Stimulated activated CD8-positive, alpha-beta memory T cell treated with anti-CD3 and anti-CD28 coated beads, Interleukin-4, amount 100 ng/mL, for 24 hours (primary cell): Measurements from ENCODE around the gene PIP5K1B.

Experiments
- DNase-seq: peaks from one replicate; pipeline ENCODE4 v3.0.0-alpha.2; 2020; ENCODE audit warnings: low read depth

The PIP5K1B gene

DNA sequence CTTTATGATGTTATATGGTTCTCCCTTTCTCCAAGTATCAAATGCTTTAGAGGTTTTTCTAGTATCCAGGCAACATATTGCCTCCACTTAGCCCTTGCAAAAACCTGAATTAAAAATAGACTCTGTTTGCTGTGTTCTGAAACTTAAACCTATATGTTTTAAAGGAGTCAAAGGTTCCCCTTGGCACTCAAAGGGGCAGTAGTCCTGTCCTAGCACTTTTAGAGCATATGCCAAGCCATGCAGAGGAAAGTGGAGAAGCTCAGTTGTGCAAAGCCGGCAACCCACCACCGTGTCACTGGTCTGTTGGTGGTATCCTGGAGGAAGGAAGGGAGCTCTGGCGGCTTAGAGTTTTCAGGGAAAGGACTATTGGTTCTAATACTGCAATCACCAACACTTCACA is 154.3 kb downstream of the PIP5K1B start:
- DNase-seq, result no peak

DNA sequence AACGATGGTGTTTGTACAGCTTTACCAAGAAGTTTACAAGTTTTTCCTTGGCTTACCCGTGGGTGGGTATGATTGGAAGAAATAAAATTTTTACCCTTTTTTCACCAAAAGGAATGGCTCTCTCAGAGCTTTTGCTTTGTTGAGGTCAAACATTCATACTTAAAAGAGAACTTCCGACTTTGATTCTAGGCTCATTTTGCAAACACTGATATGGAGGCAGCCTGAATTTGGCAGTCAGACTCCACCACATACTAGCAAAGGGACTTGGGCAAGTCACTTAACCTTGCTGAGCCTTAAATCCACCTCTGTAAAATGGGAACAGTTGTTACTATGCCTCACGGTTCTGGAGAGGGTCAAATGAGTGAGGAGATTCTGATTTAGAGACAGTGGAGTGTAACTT is 155.4 kb downstream of the PIP5K1B start:
- DNase-seq, result no peak

DNA sequence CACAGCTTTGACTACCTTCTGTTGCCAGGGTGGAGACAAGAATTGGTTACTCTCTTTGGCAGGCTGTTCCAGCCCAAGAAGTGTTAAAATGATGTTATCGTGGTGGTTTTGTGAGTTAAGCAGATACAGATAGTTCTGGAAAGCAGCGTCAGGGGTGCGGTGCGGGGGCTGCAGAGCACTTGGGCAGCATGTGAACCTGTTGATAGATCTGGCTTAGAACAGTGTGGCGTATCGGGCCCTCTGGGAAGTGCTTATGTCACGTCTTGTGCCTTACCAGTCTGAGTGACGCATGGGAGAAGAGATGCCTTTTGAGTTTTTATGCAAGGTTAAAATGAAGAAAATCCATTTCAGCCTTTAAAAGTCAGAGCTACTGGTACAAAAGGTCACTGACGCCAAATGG is 156.4 kb downstream of the PIP5K1B start:
- no peak for DNase-seq

DNA sequence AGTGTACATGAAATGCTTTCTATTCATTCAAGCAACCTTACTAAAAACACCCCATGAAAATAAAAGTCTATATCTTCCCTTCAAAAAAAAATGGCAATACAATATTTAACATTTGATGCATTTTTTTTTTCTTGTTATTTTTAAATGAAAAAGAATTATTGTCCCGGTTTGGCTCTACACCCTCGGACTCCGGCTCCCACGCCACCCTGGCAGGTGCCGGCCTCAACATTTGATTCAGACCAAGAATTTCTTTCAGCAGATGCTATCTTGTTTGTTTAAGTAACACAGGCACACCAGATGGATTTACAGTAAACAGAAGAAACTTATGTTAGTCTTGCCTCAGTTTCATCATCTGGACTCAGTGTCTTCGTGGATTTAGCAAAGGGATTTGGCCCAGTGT is 162.0 kb downstream of the PIP5K1B start:
- DNase-seq, result no peak

DNA sequence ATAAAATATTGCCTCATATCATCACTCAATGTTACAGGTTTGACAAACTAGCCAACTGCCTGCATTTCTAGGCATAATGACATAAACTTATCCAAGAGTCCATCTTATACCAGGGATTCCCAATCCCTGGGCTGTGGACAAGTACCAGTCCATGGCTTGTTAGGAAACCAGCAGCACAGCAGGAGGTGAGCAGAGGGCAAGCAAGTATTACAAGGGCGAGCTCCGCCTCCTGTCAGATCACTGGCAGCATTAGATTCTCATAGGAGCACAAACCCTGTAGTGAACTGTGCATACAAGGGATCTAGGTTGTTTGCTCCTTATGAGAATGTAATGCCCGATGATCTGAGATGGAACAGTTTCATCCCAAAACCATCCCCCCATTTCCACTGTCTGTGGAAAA is 164.0 kb downstream of the PIP5K1B start:
- no peak for DNase-seq

DNA sequence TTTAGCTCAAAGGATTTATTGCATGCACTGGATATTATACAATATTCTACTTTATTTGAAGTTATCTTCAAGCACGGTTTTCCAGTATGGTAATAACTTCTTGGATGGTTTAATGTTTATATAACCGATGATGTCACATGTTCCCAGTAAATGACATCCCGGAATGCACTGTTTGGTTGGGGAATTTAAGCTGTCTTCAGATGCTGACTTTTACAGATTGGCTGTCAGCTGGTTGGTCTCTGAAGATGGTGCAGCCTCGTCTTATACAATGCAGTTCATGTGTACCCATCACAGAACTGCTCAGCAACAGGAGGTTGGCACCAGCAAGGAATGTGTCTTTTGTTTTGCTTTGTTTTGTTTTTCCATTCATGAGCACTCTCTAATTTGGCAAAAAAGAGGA is 165.0 kb downstream of the PIP5K1B start:
- no peak for DNase-seq

DNA sequence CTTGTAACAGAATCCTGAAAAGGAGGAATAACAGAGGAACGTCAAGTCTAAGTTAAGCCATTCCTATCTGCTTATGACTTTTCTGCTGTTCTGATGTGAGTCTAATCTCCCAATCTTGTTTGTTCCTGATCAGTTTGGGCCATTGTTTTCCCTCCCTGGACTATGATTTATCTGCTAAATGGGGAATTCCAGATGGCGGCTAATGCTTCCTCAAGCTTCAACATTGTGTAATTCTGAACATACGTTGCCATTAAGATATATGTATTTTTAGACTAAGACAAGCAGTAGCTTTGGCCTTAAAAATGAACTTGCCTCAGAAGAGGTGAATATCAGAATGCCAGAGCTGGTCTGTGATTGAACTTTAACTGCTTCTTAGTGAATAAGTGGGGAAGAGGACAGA is 166.2 kb downstream of the PIP5K1B start:
- no peak for DNase-seq

DNA sequence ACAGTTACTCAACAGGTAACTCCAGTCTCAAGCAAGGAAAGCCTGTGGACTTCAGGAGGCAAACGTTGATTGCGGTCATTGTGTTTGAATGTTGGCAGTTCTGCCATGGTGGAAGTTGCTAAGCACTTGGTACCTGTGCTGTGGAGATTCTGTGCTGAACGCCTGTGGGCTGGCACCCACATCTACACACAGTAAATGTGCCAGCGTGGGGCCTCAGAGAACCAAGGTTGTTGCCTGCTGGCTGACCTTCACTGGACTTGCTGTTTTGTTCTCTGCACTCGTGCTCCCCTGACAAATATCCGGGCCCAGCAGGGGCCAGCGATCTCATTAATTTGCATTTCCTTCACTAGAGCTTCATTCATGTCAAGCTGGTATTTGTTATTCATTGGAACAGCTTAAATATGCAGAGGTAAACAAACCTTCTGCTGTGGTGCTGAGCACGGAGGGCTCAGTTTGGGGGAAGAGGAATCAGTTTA is 167.0 kb downstream of the PIP5K1B start:
- no peak for DNase-seq

DNA sequence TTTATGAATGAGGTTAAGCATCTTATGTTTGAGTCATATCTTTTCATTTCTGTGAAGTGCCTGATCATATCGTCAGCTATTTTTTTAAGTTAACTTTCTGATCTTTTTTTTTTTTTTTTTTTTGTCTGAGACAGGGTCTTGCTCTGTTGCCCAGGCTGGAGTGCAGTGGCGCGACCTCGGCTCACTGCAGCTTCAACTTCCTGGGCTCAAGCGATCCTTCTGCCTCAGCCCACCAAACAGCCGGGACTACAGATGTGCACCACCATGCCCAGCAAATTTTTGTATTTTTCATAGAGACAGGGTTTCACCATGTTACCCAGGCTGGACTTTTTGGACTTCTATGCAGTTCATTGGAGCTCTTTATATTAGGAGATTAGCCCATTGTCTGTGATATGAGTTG is 168.1 kb downstream of the PIP5K1B start:
- no peak for DNase-seq

DNA sequence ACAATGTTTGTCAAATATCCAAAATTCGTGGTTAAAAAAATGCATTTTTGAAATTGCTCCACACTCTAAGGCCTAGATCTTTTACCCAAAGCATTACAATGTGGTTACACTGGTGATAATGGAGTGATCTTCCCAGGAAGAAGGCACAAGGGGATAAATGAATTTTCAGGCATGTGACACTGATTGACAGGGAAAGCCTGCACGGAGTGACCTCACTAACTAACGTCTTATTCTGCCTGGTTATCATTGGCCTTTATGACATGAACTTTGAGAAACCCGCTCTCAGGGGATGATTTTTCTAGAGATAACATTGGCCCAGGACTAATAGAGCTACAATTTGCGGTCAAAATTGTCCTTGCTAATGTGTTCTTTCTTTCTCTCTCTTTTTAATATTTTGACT is 171.2 kb downstream of the PIP5K1B start:
- no peak for DNase-seq

DNA sequence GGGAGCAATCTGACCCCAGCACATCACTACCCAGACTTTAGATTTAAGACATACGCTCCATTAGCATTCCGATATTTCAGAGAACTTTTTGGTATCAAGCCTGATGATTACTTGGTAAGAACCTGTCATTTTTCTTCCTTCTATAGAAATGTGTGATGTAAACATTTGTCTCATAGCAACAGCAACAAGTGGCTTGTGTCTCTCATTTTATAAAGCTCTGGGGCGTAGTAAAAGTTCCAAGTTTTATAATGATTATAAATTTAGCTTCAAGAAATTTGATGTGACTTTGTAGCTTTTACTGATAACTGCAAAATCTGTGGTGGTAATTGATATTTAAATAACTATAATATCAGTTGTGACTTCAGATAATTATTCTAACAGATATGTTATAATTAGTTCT is 171.6 kb downstream of the PIP5K1B start:
- no peak for DNase-seq

DNA sequence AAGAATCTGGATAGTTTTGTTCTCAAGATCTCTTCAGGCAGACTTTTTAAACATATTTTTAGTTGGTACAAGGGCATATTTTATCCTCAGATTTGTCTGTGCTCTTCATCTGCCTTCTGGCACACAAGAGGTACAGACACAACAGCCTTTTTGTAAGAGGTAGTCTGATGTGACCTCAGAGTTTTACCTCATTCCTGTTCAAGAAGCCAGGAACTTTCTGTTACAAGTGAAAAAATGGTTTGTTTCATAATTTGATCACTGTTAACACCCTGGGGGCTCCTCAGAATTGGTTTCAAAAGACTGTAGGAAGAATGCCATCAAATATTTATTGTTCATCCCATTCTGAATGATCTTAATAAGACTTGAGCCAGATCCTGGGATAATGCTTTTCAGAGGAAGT is 172.2 kb downstream of the PIP5K1B start:
- no peak for DNase-seq

DNA sequence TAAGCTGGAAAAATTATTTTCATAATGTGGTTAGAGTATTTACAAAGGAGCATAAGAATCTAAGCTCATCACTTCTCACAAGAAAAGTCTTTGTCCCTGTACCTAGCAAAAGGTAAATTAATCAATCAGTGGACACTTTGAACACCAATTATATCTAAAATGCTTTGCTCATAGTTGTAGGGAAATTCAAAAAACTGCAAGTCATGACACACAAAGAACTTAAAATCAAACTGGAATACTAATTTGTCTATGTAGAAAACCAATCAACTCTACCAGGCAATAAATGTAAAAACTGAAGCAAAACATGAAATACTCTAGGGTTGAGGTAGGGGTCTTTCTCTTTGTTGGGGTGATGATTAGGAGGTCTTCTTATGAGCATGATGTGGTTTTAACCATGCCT is 173.4 kb downstream of the PIP5K1B start:
- no peak for DNase-seq

DNA sequence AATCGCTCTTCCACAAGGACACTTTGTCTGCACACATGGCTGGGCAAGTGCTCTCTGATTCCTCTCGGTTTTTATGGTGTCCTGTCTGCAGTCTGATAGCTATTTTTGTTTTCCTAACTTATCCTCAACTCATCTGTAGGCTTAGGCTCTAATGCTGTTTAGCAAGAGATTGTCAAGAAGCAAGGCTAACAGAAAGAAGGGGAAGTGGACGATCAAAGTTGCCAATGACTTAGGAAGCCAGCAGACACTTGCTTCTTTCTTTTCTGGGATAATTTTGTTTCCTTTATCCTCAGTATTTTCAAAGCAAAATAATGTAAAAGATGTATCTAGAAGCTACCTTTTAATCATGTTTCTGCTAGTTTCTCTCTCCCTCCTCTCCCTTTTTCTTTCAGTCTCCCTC is 178.2 kb downstream of the PIP5K1B start:
- DNase-seq, result no peak

DNA sequence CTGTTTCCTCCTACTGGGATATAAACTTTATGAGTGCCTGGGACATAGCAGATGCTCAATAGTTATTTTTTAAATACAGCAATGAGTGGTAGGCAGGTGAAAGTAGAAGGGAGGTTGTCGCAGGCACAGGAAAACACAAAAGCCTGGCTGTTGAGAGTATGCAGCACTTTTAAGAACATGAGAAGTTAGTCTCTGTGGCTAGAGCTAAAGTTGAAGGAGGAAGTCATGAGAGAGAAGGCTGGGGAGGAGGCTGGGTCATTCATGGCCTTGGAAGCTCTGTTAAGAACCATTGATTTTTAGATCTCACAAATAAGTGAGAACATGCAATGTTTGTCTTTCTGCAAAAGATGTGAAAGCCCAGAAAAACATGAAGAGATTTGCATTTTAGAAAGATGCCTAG is 182.2 kb downstream of the PIP5K1B start:
- no peak for DNase-seq

DNA sequence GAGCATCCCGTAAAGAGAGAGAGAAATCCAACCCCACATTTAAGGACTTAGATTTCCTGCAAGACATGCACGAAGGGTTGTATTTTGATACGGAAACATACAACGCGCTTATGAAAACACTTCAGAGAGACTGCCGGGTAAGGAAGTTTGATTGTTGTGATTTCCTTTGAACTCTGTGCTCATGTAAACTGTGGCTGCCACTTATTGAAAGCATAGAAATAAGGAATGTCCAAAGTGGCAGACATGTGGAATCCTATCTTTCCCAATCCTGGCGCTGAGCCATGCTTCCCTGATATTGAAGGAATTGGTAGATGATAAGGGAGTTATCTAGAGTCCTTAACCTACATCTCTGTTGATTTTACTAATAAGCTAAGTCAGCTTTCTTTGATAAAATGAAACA is 189.5 kb downstream of the PIP5K1B start:
- no peak for DNase-seq

DNA sequence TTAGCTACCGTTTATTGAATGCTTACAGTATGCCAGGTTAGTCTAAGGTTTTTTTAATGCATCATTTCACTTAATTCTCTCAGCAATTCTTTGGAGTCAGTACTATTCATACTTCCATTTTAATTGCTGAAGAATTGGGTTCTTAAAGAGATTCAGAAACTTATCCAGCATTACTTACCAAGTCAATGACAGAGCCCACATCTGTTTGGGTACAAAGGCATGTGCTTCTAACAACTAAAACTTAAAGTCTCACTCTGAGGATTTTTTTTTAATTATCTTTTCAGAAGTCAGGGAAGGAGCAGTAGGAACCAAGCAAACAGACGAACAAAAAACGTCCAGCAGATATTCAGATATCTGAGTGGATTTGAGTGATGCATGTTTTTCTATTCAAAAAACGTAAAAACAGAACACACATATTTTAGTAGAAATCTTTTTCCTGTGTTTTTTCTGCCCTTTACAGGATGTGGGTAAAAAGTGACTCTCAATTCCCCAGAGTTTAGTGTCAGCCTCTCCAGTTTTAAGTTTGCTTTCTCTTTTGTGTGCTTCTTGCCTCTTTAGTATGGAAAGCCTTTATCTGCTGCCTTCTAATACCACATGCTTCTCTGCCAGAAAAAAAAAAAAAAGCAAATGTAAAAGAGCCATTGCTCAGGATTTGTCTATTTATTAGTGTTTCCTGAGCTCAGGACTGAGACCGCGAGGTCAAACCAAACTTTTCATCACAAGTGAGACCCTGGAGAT is 190.9 kb downstream of the PIP5K1B start:
- no peak for DNase-seq

DNA sequence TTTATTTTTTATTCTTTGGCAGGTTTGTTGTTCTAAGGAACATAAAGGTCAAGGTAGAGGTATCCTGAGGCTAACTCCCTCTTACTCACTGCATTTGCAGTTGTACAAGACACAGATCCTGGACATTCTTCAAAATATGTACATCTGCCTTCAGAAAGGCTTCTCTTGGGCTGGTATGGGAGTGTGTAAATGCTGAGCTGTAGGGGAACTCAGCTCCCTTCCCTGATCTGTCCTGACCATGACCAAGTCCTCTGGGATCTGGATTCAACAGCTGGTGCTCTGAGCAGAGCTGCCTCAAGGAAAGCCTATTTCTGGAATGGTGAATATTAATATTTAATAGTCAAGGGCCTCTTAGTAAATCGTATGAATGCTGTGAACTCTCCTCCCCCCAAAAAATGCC is 191.4 kb downstream of the PIP5K1B start:
- DNase-seq, result no peak

DNA sequence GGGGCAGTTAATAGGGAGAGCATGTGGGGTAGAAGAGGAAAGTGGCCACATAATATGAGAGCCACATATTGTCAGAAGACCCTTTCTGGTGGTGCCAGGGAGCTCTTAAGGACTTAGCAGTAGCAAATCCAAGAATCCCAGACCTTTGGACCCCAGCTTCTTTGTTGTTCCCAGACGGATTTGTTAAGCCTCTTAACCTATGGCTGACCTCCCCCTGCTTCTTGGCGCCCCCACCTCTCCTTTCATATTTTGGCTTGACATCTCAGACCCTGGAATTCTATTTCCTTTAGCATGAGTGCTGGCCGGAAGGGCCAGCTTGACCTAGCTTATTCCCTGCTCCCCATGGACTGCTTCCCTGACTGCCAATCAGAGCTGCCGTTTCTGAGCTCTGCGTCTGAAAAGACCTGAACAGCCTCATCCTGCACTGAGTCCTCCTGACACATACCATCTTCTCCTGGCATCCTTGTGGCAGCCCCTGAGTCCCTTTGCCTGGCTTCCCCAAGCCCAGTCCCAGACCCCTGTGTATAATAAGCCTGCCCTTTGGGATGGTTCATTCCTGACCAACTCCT is 192.6 kb downstream of the PIP5K1B start:
- no peak for DNase-seq

DNA sequence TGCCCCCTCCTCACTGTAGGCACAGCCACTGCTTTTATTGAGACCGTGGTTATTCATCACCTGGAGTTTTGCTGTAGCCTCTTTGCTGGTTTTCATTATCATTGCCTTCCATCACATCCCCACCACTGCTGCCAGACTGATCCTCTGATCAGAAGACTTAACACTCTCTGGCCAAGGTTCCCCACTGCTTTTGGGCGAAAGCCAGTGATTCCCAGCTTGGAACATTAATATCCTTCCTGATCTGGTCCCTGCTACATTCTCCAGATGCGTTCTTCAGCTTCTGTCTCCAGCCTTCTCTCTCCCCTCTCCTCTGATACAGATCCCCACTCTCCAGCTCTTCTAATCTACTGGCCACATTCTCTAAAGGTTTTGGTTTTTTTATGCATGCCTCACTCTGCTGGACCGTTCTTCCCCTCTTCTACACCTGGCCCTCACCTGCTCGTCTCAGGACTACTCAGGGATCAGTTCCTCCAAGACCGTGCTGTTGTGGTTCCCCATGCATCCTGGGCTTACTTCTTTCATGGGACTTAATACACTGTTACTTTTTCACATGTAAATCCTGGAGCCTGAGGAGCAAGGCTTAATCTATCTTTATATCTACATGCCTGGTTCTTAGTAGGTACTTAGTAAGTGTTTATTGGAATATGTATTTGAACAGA is 193.9 kb downstream of the PIP5K1B start:
- no peak for DNase-seq

DNA sequence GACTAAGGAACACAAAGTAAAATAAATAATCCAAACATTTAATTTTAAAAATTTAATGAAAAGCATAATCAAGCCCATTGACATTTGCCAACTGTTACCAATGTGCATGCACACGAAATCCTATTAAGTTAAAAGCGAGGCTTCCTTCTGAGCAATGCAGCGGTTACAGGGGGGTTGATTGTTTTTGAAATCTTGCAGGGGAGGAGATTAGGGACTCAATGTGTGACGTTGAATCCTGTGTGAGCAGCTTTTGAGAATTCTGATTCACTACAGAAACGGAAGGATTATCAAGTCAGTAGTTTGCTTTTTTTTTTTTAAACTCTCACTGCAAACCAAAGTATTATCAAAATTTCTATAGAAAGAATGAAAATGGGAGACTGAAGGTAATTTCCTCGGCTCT is 199.4 kb downstream of the PIP5K1B start:
- DNase-seq, result no peak

DNA sequence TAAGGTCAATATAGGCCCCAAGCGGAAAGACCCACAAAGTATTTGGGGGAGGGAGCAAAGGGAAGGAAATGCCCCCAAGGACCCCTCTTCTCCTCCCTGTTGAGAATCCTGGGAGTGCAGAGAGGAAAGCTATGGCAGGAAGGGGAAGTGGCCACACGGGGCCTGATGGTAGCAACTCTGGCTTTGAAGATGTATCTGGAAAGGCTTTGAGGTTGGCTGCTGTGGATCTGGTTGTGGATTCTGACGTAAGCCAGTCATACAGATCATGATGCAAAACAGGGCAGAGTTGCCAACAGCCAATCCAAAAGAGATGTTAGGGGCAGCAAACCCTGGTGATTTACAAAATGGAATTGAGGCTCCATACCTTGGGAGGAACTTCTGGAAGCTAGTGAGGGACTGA is 200.1 kb downstream of the PIP5K1B start:
- no peak for DNase-seq

DNA sequence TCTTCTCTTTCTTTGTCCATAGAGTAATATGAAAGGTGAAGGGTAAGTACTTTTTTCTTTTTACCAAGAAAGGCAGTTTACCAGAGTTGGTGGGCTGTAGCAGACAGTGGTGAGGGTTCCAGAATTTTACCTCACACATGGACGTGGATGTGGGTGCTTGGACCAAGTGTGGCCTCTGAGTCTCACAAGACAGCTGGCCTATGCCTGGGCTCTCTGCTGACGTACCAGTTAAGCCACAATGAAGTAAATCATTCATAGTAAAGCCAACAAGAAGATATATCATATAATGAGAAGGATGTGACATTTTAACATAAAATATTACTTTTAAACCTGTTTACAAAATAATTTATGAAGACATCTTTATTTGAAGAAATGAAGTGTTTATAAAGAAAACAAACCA is 202.9 kb downstream of the PIP5K1B start:
- DNase-seq, result no peak

DNA sequence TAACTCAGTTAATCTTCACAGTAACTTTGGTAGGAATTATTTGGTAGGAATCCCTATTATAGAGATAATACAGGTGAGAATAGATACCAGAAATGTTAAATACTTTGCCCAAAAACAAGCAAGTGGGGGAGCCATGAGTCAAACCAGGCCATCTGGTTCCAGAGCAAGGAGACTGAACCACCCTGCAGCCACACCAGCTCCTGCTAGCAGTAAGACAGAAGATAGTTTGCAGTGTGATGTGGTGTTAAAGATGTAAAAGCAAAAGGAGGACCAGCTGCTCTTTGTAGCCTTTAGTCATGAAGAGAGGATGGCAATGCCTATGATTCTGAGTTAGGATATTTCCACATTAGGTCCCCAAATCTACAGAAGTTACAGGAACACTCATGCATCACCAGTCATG is 207.5 kb downstream of the PIP5K1B start:
- no peak for DNase-seq
